Gastrocnemius medialis (tissue), 4 donors: ENCODE measurements around the gene RTN4RL1.

Source experiments
- CTCF ChIP-seq, 5 experiments: fragments of 450-650 bp in 3 of 5; fragments of 200-600 bp in 2 of 5; sonication (generic) in 2 of 5; IDR thresholded peaks in 4 of 5; conservative IDR thresholded peaks in 1 of 5; 1 replicate in 4 of 5; 2 replicates in 1 of 5; pipeline ENCODE4 v1.5.1; 2016 to 2019; ENCODE audit warnings: antibody characterized with exemption in 5 of 5, mild to moderate bottlenecking in 3 of 5, moderate library complexity in 3 of 5
- POLR2A ChIP-seq, 2 donors: fragments of 450-650 bp; IDR thresholded peaks; one replicate each; pipeline ENCODE4 v1.6.1; 2017; ENCODE audit warnings: antibody characterized with exemption in 2 of 2, mild to moderate bottlenecking in 2 of 2, moderate library complexity in 2 of 2

- TF ChIP-seq CTCF (IDR thresholded peaks at IDR 0.05 in 4 of 5, conservative IDR thresholded peaks at IDR 0.05 in 1 of 5) = no peak
- TF ChIP-seq POLR2A (IDR thresholded peaks at IDR 0.05) = no peak
These were observed 29.1 kb upstream of the RTN4RL1 start for GRCh38 chr17:2054262-2054511.
